Activated CD8-positive, alpha-beta memory T cell treated with anti-CD3 and anti-CD28 coated beads for 24 hours (primary cell): Measurements from ENCODE around the gene GOLGA6D.
A peak's percentile ranks its signal among the peaks of the same experiment; 100 is the strongest.
"Not testable (repeated sequence)": the region's sequence is repeated elsewhere in the genome, so short reads cannot be mapped to it uniquely, and the experiment has no call there.

Source experiments
- DNase-seq: peaks from one replicate; pipeline ENCODE4 v3.0.0-alpha.2; 2020

The GOLGA6D gene

DNA sequence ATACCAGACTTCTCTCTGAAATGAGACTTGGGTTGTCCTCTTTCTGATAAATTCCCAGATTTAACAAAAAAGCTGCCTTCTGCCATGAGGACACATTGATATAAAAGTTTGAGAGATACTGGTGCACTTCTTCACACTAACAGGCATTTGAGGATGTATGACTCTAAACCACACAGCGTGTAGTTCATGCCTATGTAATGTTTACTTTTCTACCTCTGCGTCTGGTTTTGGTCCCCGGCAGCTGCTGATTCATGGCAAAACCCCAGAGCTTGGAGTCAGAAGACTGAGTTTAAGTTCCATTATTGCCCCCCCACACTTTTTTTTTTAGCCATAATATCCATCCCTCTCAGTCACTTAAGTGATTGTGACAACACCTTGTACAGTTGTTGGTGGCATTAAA, 1.5 kb downstream of the GOLGA6D start:
- DNase-seq: not testable (repeated sequence)

DNA sequence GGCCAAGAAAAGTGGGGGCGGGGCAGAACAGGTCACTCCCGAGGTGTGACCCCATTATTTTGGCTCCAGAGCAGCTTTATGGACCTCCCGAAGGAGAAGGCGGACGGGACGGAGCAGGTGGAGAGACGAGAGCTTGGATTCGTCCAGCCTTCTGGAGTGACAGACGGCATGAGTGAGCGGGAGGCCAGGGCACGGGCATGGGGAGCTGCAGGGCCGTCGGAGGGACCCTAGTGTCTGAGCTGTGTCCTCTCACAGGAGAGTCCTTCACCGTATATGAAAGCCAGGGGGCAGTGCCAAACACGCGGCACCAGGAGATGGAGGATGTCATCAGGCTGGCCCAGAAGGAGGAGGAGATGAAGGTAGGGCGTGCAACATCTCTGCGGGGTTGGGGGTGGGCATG, 11.0 kb downstream of the GOLGA6D start:
- DNase-seq: not testable (repeated sequence)

DNA sequence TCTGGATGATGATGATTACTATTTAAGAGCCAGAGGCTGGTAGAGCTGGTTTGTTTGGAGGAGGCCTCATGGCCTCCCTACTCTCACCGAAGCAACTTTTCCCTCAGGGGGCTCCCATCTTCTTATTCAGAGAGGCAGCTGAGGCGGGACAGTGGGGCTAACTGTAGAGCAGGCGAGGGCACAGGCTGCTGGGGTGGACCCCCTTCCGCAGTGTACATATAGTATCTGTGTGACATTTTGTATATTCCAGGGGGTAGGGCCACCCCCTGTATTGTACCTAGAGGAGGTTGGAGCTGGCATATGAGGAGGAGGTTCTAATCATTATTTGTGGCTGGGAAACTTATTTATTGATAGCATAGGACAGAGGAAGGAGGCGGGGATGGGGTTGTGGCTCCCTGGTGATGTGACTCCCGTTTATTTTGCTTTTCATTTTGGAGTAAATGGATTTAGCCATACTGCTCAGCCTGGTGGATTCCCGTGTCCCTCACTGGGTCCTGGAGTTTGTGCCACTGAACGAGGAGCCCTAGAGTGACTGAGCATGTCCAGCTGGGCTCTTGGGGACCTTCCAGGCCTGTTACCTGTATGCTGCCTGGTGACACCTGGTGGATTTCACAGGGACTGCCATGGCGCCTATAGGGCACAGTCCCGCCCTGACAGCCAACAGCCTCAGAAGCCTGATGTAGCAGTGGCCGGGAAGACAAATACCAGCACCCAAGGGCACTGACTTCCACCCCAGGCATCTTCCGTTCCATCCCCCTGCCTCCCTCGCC, 16.1 kb downstream of the GOLGA6D start:
- not testable (repeated sequence) for DNase-seq

DNA sequence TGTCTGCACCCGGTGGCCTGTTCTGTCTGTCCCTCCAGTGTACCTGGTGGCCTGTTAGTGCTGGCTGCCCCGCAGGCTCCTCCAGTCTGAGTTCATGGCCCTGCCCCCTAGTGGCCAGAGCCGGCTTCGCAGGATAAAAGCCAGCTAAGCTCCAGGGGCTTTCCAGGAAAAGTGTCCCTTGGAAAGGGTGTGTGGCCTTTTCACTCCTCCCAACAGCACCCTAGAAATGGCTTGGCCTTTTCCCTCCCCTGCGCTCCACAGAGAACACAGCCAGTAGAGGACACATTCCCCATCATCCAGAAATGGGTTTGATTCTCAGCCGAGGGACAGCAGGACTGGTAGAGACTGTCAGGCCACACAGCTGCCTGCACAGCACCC, 16.7 kb downstream of the GOLGA6D start:
- DNase-seq: peak; percentile 85

DNA sequence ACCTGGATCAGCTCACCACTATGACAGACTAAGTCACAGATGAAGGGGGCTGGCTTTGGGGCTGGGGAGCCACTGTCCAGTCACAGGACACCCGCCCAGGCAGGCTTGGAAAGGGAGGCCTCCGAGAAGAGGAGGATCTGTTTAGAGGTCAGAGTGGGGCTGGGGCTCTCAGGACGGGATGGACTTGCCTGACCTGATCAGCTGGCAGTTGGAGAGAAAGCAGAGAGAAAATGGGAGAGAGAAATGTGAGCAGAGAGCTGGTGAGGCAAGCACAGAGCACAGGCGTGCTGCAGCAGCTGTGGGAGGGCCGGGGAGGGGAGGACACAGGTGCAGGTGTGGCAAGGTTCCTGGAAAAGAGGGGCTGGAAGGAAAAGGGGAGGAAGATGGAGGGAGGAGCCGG, 17.4 kb downstream of the GOLGA6D start:
- DNase-seq: not testable (repeated sequence)

DNA sequence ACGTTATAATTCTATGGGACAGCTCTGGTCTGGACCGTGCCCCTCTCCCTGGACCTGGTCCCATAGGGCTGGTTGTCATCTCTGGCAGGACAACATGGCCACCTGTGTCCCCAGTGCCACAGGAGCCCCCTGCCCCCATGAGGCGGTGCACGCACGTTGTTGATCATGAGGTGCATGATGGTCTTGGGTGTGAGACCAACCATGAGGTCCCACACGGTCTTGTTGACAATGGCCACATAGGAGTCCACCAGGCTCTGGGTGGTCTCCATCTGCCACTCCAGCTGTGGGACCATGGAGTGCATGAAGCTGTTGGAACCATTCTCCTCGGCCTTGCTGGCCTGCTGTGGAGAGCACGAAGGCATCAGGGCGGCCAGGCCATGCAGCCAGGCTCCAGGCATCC, 19.7 kb downstream of the GOLGA6D start:
- no peak for DNase-seq

DNA sequence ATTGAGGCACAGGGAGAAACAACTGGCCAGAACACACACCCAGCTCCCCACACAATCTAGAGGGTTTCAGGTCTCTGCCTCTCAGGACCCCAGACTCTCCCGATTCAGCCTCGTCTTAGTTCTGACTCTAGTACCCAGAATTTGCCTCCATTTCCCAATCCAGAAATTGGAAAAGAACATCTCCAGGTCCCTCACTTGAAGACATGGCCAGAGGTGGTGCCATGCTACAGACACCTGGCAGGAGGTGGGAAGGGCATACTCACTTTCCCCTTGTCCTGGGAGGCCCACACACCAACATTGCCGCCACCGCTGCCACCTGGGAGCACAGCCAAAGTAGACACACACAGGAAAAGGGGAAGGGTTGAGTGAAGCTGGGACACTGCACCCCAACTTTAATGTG, 20.1 kb downstream of the GOLGA6D start:
- DNase-seq: not testable (repeated sequence)

DNA sequence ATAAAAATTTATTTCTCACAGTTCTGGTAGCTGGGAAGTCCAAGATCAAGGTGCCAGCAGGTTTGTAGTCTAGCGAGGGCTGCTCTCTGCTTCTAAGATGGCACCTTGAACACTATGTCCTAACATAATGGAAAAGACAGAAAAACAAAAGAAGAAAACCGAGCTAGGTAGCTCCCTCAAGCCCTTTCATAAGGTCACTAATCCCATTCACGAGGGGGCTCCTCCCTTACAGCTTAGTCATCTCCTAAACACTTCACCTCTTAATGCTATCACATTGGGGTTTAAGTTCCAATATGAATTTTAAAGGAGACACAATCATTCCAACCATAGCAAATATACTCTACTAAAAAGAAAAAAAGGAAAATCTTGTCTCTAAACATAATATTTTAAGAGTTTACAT, 23.6 kb downstream of the GOLGA6D start:
- no peak for DNase-seq

DNA sequence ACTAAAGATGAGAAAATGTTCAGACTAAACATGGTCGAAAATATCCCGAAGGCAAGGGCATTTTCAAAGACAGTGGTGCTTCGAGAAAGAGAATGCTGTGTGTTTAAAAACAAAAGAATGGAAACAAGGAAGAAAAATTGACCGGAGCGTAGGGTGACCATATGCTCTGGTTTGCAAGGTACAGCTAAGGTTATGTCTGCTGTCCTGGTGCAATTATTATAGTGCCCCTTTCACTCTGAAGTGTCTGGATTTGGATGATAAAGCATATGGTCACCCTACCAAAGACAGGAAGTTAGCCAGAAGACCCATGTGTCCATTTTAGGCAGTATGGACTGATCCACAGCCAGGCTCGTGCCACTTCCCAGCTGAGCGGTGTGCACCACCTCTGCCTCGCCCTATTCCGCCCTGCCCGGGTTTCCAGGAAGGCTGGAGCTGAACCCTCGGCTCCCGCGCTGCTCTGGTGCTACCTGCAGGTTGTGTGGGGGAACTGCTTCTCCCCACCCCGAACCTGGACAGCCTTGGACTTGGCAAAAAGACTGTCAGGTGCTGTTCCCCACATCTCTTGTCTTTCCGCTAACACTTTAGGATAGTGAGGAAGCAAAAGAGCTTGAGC, 25.2 kb downstream of the GOLGA6D start:
- no peak for DNase-seq

DNA sequence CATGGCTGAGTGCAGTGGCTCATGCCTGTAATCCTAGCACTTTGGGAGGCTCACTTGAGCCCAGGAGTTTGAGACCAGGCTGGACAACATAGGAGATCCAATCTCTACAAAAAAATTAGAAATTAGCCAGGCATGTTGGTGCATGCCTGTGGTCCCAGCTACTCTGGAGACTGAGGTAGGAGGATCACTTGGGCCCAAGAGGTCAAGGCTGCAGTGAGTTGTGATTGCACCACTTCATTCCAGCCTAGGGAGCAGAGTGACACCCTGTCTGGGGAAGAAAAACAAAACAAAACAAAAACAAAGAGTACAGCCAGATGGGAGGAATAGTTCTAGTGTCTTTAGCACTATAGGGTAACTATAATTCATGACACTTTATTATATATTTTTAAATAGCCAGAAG, 27.1 kb downstream of the GOLGA6D start:
- no peak for DNase-seq

DNA sequence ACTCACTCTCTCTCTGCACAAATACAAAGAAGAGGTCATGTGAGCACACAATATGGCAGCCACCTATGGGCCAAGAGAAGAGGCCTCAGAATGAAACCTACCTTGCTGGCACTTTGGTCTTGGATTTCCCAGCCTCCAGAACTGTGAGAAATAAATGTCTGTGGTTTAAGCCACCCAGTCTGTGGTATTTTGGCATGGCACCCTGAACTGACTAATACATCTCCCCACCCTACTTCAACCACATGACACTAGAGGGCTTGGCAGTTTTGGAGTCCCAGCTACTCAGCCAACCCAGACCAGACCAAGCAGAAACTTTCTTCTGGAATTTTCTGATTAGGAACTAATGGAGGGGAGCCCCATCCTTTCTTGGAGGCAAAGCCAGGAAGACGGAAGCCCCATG, 29.9 kb downstream of the GOLGA6D start:
- DNase-seq: not testable (repeated sequence)

DNA sequence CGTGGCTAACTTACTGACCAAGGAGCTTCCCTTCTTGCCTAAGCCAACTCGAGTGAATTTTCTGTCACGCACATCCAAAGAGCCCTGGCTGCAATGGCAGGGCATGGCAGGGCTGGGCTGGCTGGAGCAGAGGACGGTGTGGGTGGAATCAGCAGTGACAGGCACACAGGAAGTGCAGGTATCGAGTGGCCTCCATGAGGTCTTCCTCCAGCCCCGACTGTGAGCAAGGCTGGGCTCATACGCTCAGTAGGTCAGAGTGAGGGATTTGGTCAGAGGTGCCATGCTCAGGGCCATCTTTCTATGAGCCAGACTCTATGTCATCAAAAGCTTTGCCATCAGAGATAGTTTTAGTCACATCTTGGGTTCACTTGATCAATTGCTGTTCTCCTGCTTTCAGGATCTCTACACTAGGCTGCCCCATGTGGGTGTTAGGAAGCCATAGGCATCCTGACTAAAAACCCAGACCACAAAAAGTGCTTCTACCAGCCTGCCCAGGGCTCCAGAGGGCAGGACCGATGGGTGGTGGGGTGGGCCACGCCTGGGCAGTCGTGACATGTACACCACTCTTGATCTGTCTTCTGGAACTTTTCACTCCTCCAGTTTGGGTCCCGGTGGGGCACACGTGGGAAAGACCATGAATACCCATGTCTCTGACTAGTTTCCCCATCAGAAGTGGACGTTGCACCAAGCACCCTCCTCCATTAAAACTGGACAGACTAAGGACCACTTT, 30.6 kb downstream of the GOLGA6D start:
- no peak for DNase-seq

DNA sequence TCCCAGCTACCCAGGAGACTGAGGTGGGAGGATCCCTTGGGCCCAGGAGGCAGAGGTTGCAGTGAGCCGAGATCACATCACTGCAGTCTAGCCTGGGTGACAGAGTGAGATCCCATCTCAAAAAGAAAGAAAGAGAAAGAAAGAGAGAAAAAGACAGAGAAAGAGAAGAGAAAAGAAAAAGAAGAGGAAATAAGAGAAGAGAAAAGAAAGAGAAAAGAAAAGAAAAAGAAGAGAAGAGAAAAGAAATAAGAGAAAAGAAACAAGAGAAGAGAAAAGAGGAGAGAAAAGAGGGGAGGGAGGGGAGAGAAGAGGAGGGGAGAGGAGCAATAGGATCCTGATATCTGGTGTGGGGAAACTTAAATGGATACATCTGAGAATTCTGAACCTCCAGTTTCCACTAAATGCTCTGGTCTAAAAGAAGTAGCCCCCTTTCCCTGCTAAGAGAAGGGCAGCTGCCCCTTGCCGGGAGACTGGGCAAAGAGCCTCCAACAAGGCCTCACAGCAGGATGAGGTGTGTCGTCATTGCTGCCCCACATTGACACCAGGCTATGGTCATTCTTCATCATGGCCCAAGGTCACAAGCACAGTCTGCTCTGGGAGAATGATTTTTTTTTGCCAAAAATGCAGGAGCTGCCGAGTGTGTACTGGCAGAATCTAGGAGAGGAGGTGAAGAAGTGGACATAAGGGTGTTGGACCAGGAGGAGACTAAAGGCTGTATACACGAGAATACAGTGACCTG, 32.1 kb downstream of the GOLGA6D start:
- DNase-seq: no peak

DNA sequence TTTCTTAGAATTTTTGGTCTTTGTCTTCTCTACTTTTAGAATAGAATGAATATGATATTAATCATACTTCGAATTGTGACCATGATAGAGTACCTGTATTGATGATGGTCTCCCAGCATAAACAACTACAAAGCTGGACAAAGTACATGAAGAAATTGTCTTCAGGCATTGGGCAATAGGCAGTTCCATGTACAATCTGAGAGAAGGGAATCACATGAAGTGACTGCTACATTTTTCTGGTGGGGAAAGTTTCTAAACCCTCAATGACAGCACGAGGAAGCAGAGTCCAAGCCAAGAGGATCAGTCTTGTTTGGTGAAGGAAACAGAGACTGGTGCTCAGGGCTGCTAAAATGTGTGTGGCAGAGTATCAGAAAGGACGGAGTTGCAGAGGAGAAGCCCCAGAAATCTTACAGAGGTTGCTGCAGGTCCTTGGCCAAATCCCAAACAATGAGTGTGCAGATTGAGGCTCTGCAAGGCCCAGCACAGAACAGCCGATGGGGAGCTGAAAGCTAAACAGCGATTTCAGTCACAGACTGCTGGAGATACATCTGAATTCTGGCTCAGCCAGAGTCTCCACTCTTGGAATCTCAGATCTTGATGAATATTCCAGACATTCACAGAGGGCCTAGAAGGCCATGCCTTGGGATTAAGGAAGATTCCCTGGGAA, 36.7 kb downstream of the GOLGA6D start:
- peak; percentile 26 for DNase-seq

DNA sequence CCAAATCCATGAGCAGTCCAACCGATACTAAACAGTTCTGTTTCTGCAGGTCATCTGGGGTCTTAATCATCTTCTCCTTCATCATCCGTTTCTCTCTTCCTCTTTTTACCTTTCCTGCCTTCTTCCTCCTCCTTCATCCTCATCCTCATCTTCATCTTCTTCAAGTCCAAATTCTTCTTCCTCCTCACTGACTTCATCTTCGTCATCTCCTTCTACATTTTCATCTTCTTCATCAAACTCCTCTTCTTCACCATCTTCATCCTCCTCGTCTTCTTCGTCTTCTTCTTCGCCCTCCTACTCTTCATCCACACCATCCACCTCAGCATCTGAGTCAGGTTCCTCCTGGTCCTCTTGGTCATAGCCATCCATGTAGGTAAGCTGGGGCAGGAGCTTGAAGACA, 39.1 kb downstream of the GOLGA6D start:
- DNase-seq: no peak

DNA sequence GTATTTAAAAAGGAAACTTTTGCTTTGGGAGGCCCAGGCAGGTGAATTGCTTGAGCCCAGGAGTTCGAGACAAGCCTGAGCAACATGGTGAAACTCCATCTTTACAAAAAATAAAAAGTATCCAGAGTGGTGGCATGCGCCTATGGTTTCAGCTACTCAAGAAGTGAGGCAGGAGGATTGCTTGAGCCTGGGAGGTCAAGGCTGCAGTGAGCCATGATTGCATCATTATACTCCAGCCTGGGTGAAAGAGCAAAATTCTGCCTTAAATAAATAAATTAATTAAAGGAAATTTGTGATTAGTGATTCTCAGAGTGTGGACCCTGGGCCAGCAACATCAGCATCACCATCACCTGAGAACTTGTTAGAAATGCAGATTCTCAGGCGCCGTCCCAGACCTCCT, 43.3 kb downstream of the GOLGA6D start:
- DNase-seq: no peak

DNA sequence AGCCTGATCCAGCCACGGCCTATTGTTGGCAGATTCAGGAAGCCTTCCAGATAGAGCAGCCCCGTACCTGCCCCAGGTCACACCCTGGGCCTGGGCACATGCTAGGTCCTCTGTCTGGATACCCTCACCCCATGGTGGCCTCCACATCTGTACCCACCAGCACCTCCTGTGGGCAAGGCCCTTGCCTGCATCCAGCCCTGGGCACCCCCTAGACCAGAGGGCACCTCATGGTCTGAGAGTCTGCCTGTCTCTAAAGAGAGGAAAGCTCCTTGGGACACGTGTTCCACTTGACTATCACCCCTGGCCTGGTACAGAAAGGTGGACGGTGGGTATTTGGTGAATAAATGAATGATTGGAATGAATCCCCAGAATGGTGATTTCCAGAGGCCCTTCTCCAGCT, 44.4 kb downstream of the GOLGA6D start:
- DNase-seq: no peak

DNA sequence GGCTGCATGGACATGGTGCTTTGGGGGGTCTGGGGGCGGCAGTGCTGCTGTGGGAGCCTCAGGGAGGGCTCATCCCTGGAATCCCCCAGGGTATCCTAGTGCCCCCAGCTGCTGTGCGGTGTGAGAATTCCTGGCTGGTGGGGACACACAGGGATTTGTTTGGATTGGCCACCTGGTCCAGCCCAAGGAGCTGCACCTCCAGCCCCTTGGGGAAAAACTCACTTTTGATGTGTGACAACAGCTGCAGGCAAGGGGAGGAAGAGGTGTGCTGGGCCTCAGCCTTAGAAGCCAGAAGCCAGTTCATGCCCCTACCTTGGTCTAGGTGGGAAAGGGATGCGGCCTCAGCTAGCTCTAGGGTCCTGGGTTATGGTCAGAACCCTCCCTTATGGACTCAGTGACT, 44.9 kb downstream of the GOLGA6D start:
- no peak for DNase-seq

DNA sequence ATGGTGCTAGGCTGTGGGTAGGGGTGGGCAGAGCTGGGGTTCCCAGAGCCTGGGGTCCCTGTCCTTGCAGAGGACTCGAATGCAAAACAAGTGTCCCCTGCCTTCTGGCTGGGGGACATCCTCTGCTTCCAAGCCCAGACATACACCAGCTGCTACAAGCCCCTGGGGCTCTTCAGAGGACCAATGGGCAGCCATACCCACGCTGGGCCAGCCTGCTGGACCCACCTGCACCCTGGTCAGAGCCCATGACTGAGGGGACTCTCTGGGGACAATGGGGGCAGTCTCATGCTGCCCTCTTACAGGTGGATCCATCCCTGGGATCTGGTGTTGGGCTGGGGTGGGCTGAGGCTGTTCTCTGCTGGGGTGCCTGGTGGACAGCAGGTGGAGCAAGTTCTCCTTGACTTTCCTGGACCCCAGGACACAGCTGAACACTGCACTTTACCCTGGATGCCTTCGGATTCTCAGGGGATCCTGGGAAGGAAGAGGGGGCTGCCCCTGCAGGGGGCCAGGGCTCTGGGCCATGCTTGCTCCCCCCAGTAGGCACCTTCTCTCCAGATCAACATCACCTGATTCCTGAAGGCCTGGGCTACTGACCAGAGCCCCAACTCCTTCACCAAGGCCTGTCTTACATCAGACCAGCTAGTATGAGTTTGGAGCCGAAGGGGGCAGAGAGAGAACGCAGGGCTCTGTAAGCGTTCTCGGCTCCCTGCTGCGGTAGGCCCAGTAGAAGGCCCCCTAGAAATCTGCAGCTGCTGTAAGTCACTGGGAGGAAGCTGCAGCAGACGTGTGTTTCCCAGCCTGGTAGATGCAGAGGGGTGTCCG, 46.1 kb downstream of the GOLGA6D start:
- DNase-seq: no peak

DNA sequence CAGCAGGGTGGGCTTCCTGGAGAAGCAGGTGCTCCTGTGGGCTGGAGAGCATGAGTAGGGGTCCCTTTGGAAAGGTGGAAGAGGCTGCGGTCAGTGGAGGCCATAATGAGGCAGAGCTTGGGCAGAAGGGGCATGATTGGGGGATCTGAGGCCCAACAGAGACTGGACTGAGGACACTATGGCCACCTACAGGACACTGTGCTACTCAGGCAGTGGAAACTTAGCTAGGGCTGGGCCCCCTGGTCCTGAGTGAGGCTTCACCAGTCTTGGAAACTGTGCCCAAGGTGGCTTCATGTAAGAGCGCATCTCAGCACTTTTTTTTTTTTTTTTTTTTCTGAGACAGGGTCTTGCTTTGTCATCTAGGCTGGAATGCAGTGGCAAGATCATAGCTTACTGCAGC, 46.9 kb downstream of the GOLGA6D start:
- DNase-seq: no peak

DNA sequence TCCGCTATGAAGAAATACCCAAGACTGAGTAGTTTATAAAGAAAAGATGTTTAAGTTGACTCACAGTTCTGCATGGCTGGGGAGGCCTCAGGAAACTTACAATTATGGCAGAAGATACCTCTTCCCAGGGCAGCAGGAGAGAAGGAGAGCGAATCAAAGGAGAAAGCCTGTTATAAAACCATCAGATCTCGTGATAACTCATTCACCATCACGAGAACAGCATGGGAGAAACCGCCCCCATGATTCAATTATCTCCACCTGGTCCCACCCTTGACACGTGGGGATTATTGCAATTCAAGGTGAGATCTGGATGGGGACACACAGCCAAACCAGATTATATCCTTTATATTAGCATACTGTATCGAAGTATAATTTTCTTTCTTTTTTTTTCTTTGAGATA, 49.5 kb downstream of the GOLGA6D start:
- DNase-seq: not testable (repeated sequence)
